Left lobe of liver (tissue), 2 donors: ENCODE measurements around the gene ZNF746. TPM values are rescaled to one million over a fixed set of nuclear protein-coding genes. Genes with fewer than 3 reads are reported as not detected.

Experiments
- ATAC-seq: fragments of 200-7000 bp; cut with Tn5 transposase; one replicate; pipeline ENCODE4 v1.9.1; 2020; ENCODE audit warnings: mild to moderate bottlenecking, moderate library complexity
- DNase-seq: peaks from one replicate; pipeline ENCODE4 v3.0.0-alpha.2; 2020; ENCODE audit warnings: low spot score
- total RNA-seq: library from RNA; stranded (reverse); gene quantifications from one replicate; pipeline ENCODE4 v1.2.1, GENCODE V29; 2021
- donor health status: DM: no; HTN: no; CAD: no; lungs with moderate emphysema.
- donor health status: DM: no; HTN: yes; CAD: no.

Gene ZNF746
- total RNA-seq, 1 donor from 2014 or later: 12.0 TPM

- DNase-seq: no peak
- ATAC-seq: peak; percentile 34
These were observed 7.4 kb downstream of the ZNF746 start for GRCh38 chr7:149490083-149490760.

GRCh38 chr7:149489391-149490024 lies 8.1 kb downstream of the ZNF746 start:
- ATAC-seq: peak; percentile 95
- DNase-seq: no peak

- DNase-seq: no peak
- ATAC-seq: no peak
These were observed 18.0 kb downstream of the ZNF746 start for GRCh38 chr7:149479568-149479967.

- DNase-seq (no peak), ATAC-seq (no peak)
These were observed 18.9 kb downstream of the ZNF746 start for GRCh38 chr7:149478754-149479153.

- ATAC-seq: peak; percentile 10
- DNase-seq: no peak
These were observed 19.8 kb downstream of the ZNF746 start for GRCh38 chr7:149477494-149478443.

GRCh38 chr7:149476791-149477190 lies 20.8 kb downstream of the ZNF746 start:
- DNase-seq (no peak), ATAC-seq (peak; percentile 22)

GRCh38 chr7:149475121-149476045 lies 22.2 kb downstream of the ZNF746 start:
- ATAC-seq (peak; percentile 12), DNase-seq (no peak)

GRCh38 chr7:149474309-149475120 lies 23.1 kb downstream of the ZNF746 start:
- DNase-seq (no peak), ATAC-seq (no peak)

- no peak for DNase-seq
- ATAC-seq: no peak
These were observed 24.4 kb downstream of the ZNF746 start for GRCh38 chr7:149473251-149473650.

GRCh38 chr7:149471289-149471953 lies 26.2 kb downstream of the ZNF746 start:
- no peak for ATAC-seq
- no peak for DNase-seq

GRCh38 chr7:149469806-149470205 lies 27.8 kb downstream of the ZNF746 start:
- DNase-seq: no peak
- no peak for ATAC-seq

- ATAC-seq (peak; percentile 36), DNase-seq (no peak)
These were observed 29.4 kb downstream of the ZNF746 start for GRCh38 chr7:149468208-149468607.

- ATAC-seq (no peak), DNase-seq (no peak)
These were observed 30.2 kb downstream of the ZNF746 start for GRCh38 chr7:149467321-149467859.

- ATAC-seq (no peak), DNase-seq (no peak)
These were observed 31.2 kb downstream of the ZNF746 start for GRCh38 chr7:149466364-149466763.

- ATAC-seq (no peak), DNase-seq (no peak)
These were observed 34.0 kb downstream of the ZNF746 start for GRCh38 chr7:149463500-149464161.

- DNase-seq: no peak
- ATAC-seq: no peak
These were observed 35.5 kb downstream of the ZNF746 start for GRCh38 chr7:149462101-149462520.

- ATAC-seq (peak; percentile 97), DNase-seq (peak; percentile 83)
These were observed 36.9 kb downstream of the ZNF746 start, which contains the start of gene ZNF777 for GRCh38 chr7:149460493-149461277. ZNF777 (minus strand) TSS chr7:149461062; CDS start chr7:149456022, 5,040 bp downstream.
